Ishikawa (cell line): ENCODE measurements around the gene SH3PXD2A.

Experiments used
- CEBPB ChIP-seq: IDR thresholded peaks from 2 replicates; pipeline ENCODE4 v1.6.1; 2012
- CREB1 ChIP-seq: IDR thresholded peaks from 2 replicates; pipeline ENCODE4 v1.6.1; 2012; ENCODE audit warnings: low read depth
- EGR1 ChIP-seq: IDR thresholded peaks from 2 replicates; pipeline ENCODE4 v1.6.1; 2012
- EP300 ChIP-seq: IDR thresholded peaks from 2 replicates; pipeline ENCODE4 v1.6.1; 2012; ENCODE audit warnings: borderline replicate concordance
- FOXM1 ChIP-seq: IDR thresholded peaks from 2 replicates; pipeline ENCODE4 v1.6.1; 2012; ENCODE audit warnings: low read depth, borderline replicate concordance
- NFIC ChIP-seq: IDR thresholded peaks from 2 replicates; pipeline ENCODE4 v1.6.1; 2012
- RAD21 ChIP-seq: IDR thresholded peaks from 2 replicates; pipeline ENCODE4 v1.6.1; 2012; ENCODE audit warnings: low read depth
- TAF1 ChIP-seq: IDR thresholded peaks from 2 replicates; pipeline ENCODE4 v1.6.1; 2012; ENCODE audit warnings: low read depth, mild to moderate bottlenecking
- TCF12 ChIP-seq: IDR thresholded peaks from 2 replicates; pipeline ENCODE4 v1.6.1; 2012; ENCODE audit warnings: low read depth
- TEAD4 ChIP-seq: IDR thresholded peaks from 2 replicates; pipeline ENCODE4 v1.6.1; 2012
- YY1 ChIP-seq: IDR thresholded peaks from 2 replicates; pipeline ENCODE4 v1.6.1; 2012; ENCODE audit warnings: low read depth
- ZBTB7A ChIP-seq: IDR thresholded peaks from 2 replicates; pipeline ENCODE4 v1.6.1; 2012; ENCODE audit warnings: low read depth
- TF ChIP-seq, protein P1 (sequence below): IDR thresholded peaks from 2 replicates; pipeline ENCODE4 v1.6.1; 2012
- TF ChIP-seq, protein P2 (sequence below): IDR thresholded peaks from 2 replicates; pipeline ENCODE4 v1.6.1; 2012; ENCODE audit warnings: low read depth, mild to moderate bottlenecking
- TF ChIP-seq, protein P3 (sequence below): IDR thresholded peaks from 2 replicates; pipeline ENCODE4 v1.6.1; 2012

SH3PXD2A gene

DNA sequence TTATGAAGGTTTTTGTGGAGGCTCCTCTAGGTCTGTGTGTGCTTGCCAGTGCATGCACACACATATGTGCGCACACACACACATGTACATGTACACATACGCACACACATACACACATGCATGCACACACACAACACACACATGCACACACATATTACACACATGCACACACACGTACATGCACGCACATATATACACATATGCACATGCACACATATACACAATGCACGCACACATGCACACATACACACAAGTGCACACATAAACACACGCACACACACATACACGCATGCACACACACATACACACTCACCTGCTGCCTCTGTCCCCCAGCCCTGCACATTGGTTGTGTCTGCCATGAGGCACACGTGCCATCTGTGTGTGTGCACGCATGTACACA is 295.6 kb downstream of the SH3PXD2A start:
- no peak for TF ChIP-seq FOXM1
- TF ChIP-seq, protein P1, sequence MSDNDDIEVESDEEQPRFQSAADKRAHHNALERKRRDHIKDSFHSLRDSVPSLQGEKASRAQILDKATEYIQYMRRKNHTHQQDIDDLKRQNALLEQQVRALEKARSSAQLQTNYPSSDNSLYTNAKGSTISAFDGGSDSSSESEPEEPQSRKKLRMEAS, result no peak

DNA sequence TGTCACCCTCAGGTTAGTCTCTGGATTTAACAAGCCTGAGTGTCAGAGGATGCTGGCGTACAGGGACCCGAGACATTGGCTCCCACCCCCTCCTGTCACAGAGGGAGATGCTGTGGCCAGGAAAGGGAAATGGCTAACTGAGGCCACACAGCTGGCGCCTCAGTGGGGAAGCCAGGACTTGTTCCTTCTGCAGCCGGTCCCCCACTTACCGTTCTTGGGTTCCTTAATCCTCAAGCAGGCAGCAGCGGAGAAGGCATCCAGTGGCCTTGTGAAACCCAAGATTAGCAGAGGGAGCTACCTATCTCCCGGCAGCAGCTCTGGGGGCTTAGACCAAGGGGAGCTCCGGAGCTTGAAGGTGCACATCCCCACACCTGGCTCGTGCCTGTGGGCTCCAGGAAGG is 296.5 kb downstream of the SH3PXD2A start:
- no peak for TF ChIP-seq TEAD4
- TF ChIP-seq CEBPB, result no peak

DNA sequence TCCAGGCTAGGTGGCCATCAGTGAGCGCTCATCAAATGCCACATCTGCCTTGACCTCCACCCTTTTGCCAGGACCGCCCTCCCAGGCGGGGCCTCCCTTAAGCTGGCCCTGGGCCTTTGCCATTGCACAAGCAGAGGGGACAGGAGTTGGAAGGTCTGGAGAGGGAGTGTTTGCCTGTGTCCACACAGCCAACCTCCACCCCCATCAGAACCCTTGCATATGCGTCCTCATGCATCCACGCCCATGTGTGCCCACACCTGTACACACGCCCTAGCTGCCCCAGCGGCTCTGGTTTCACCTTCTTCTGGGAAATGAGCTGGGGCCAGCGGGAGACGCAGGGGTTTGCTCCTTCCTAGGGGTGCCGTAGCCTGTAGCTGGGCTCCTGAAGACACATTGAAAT is 297.9 kb downstream of the SH3PXD2A start:
- TF ChIP-seq, protein P2, sequence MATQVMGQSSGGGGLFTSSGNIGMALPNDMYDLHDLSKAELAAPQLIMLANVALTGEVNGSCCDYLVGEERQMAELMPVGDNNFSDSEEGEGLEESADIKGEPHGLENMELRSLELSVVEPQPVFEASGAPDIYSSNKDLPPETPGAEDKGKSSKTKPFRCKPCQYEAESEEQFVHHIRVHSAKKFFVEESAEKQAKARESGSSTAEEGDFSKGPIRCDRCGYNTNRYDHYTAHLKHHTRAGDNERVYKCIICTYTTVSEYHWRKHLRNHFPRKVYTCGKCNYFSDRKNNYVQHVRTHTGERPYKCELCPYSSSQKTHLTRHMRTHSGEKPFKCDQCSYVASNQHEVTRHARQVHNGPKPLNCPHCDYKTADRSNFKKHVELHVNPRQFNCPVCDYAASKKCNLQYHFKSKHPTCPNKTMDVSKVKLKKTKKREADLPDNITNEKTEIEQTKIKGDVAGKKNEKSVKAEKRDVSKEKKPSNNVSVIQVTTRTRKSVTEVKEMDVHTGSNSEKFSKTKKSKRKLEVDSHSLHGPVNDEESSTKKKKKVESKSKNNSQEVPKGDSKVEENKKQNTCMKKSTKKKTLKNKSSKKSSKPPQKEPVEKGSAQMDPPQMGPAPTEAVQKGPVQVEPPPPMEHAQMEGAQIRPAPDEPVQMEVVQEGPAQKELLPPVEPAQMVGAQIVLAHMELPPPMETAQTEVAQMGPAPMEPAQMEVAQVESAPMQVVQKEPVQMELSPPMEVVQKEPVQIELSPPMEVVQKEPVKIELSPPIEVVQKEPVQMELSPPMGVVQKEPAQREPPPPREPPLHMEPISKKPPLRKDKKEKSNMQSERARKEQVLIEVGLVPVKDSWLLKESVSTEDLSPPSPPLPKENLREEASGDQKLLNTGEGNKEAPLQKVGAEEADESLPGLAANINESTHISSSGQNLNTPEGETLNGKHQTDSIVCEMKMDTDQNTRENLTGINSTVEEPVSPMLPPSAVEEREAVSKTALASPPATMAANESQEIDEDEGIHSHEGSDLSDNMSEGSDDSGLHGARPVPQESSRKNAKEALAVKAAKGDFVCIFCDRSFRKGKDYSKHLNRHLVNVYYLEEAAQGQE, result no peak
- TF ChIP-seq NFIC (no peak), EP300 (no peak), CEBPB (no peak), TEAD4 (no peak), CREB1 (no peak), TCF12 (no peak), FOXM1 (no peak)
- TF ChIP-seq, protein P3, sequence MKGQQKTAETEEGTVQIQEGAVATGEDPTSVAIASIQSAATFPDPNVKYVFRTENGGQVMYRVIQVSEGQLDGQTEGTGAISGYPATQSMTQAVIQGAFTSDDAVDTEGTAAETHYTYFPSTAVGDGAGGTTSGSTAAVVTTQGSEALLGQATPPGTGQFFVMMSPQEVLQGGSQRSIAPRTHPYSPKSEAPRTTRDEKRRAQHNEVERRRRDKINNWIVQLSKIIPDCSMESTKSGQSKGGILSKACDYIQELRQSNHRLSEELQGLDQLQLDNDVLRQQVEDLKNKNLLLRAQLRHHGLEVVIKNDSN, result no peak

DNA sequence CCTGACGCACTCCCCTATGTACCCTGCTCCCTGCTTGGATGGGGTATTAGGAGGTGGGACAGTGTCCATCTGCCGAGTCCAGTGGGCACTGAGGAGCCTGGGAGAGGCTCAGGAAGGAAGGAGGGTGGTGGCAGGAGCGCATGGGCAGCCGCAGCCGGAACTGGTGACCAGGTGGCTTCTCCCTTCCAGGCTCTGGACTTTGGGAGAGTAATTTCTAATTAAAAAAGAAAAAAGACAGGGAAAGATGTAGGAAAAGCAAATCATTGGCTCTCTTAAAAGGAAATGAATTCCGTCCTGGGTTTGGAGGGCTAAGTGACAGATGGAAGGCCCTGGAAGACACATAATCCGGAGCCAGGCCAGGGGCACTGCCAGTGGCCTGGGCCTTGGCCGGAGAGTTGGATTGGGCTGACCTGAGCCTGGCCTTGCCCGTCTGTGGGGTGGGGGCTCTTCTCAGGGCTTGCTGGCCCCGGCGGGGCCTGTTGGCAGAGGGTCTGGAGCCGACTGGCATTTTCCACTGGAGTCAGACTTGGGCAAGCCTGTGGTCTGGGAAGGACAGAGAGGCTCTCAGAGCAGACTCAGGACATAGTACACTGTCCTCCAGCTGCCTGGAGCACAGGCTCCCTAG is 298.9 kb downstream of the SH3PXD2A start:
- no peak for TF ChIP-seq TAF1
- TF ChIP-seq EGR1, result no peak
- TF ChIP-seq RAD21, result no peak
- TF ChIP-seq, protein P2, result no peak
- TF ChIP-seq EP300, result no peak
- no peak for TF ChIP-seq ZBTB7A
- no peak for TF ChIP-seq FOXM1
- TF ChIP-seq NFIC, result no peak
- TF ChIP-seq YY1, result no peak
- TF ChIP-seq, protein P3, result no peak
- no peak for TF ChIP-seq TEAD4
- no peak for TF ChIP-seq CEBPB
- no peak for TF ChIP-seq CREB1
- TF ChIP-seq, protein P1, result no peak
- no peak for TF ChIP-seq TCF12

DNA sequence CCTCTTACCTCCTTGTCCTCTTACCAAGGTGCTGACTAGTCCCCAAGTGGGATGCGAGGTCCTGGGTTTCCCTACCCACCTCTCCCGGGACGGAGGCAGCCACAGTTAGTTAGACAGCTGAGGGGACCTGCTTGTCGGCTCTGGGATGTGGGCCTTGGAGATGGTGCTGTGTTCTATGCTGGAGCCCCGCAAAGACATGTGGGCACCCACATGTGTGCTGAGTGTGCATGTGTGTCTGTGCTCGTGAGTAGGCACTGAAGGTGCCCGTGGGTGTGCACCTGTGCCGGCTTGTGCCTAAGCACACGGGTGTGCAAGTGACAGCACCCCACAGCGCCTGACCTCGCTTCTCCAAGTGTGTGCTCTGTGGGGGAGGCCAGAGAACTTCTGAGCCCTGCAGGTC is 299.7 kb downstream of the SH3PXD2A start:
- TF ChIP-seq RAD21 (no peak), FOXM1 (no peak), EGR1 (no peak), CEBPB (no peak), TCF12 (no peak), YY1 (no peak), TEAD4 (no peak), NFIC (no peak), TAF1 (no peak), EP300 (no peak), ZBTB7A (no peak)
- TF ChIP-seq, protein P3, result no peak

DNA sequence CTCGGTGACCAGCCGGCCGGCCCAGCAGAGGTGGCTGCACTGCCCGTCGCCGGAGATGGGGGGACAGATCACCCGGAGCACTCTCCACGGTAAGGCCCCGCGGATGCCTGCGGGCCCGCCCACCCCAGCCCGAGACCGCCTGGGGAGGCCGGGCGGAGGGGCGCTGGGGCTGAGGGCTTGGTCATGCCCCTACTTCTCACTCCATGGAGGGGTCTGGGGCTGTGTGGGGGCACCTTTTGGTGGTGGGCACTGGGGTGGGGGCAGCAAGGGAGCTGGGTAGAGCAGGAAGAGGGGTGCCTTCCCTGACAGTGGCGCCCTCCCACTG is 300.1 kb downstream of the SH3PXD2A start:
- TF ChIP-seq TAF1 (no peak), CEBPB (no peak), ZBTB7A (no peak; the same call in 1 of the 2 replicates), NFIC (no peak), EGR1 (no peak), TEAD4 (no peak), CREB1 (no peak)
- TF ChIP-seq, protein P1, result no peak
- TF ChIP-seq, protein P2, result no peak
